GM19452 (cell line): ENCODE measurements around the gene CNTN5.
"Not testable (repeated sequence)": the region's sequence is repeated elsewhere in the genome, so short reads cannot be mapped to it uniquely, and the experiment has no call there.

ENCODE experiments used
- ATAC-seq: cut with Tn5 transposase; IDR thresholded peaks from one replicate; pipeline ENCODE4 v1.9.1; 2021; ENCODE audit not compliant: unreplicated experiment

The CNTN5 gene

GRCh38 chr11:100274466-100274865, 1253.7 kb downstream of the CNTN5 start:
- ATAC-seq: not testable (repeated sequence)

DNA sequence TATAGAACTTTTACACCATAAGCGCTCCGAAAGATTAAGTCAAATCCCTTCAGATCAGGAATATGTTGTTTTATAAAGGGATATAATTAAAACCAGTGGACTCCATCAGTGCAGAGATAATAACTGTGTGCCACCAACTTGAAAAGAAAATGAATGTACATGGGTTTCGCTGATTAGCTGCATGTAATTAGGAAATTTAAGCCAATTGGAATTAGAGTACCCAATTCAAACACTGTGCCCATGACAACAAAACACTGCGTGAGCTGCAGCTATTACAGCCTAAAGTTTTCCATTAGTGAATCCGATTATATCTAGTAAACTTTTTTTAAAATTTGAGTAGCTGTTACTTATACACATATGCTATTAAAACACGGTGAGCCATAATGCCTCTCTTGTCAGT, 1274.0 kb downstream of the CNTN5 start:
- no peak for ATAC-seq

- ATAC-seq: no peak
Observed at GRCh38 chr11:100296051-100296679, 1275.4 kb downstream of the CNTN5 start.

- ATAC-seq: no peak
Observed at GRCh38 chr11:100297516-100297915, 1276.8 kb downstream of the CNTN5 start.

DNA sequence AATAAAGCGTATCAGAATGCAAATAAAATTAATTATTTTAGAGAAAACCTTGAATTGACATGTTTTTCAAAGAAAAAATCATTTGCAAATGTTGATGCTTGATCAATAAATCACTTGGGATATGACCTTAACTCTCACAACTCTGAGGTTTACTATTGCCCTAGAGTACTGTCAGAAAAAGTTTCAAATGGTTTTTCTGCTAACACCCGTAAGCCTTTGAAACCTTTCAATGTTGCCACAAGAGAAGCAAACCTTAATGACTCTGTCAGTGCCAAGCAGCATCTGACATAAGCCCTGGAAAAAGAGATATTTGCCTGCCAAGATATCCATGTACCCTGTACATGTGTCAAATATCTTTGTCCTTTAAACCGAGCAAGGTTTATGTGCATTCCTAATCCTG, 1282.1 kb downstream of the CNTN5 start:
- ATAC-seq: no peak

GRCh38 chr11:100303897-100304296, 1283.1 kb downstream of the CNTN5 start:
- ATAC-seq: no peak

- no peak for ATAC-seq
Observed at GRCh38 chr11:100308202-100308601, 1287.5 kb downstream of the CNTN5 start.

DNA sequence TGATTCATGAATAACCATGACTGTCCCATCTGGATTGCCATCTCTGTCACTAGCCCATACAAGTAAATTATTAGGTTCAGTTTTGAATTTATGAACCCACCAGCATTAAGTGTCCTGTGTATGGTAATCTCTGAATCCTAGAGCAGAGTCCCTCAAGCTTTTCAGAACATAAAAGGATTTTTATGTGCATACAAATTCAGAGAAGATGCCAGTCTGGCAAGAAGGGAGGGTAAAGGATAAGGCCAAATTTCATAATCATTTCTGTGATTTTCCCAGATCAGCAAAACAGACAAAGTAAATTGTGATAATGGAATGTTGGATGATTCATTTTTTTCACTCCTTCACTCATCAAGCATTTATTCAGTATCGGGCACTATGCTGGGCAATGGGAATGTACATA, 1295.2 kb downstream of the CNTN5 start:
- ATAC-seq: no peak

GRCh38 chr11:100316952-100317351, 1296.2 kb downstream of the CNTN5 start:
- no peak for ATAC-seq

- no peak for ATAC-seq
Observed at GRCh38 chr11:100319691-100320090, 1298.9 kb downstream of the CNTN5 start.

DNA sequence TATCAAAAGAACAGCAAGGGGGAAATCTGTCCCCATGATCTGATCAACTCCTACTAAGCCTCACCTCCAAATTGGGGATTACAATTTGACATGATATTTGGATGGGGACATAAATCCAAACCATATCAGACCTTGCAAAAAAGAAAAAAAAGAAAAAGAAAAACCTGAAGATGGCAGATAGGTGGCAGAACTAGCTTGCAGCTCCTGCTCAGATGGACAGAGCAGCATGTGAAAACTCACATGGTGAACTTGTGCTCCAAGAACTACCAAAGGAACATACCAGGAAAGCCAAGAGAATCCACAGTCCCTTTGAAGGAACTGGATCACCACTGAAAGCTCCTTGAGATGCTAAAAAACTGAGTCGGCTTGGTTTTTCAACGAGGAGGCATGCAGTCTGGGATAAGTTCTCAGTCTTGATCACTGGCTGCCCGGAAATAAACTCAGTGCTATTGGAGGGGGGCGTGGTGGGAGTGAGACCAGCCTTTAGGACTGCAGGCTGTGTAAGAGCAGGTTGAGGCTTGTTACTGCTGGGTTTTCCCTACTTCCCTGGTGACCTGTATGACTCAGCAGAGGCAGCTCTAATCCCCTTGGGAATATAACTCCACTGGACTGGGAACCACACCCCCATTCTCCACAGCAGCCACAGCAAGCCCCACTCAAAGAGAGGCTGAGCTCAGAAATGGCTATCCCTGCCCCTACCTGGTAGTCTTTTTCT, 1308.0 kb downstream of the CNTN5 start:
- no peak for ATAC-seq

DNA sequence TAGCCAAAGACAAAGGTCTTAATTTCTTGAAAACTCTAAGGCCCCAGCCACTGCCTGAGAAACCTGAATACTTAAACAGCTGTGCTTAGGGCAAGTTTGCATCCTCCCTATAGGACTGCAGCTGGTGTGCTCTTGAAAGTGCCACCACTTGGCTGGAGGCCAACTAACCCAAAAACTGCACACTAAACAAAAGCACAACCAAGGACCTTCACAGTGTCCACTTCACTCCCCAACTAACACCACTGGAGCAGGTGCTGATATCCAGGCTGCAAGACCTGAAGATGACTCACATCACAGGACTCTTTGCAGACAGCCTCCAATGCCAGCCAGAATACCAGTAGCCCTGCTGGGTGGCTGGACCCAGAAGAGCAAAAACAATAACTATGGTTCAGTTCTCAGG, 1308.6 kb downstream of the CNTN5 start:
- ATAC-seq: no peak

DNA sequence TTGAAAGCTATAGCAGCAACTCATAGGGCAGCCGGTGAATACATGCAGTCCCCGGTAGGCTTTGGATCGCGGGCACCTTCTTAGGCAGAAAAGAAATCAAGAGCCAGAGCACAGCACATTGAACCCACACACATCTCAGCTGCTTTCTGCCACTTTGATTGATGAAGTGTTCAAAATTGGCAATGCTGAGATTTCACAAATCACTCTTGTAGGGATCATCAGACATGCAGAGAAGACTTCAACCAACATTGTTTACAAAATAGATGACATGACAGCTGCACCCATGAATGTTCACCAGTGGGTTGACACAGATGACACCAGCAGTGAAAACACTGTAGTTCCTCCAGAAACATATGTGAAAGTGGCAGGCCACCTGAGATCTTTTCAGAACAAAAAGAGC, 1316.1 kb downstream of the CNTN5 start:
- ATAC-seq: no peak

- no peak for ATAC-seq
Observed at GRCh38 chr11:100338144-100338840, 1317.5 kb downstream of the CNTN5 start.

GRCh38 chr11:100340466-100341319, 1319.9 kb downstream of the CNTN5 start:
- ATAC-seq: no peak

DNA sequence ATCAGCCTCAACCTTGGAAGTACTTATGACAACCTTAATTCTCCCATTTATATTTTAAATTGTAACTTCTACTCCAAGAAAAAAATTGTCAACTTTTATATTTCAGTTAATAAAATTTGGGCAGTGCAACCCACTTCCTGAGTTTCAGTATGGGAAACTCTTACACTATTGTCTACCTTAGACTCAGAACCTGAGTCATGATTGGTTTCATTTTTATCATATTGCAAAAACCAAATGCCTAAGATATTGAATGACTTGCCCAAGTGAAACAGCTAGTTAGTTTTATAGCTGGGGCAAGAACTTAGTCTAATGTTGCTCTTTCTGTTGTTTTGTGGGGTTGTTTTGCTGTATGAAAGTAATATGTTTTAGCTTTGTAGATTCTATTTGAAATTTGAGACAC, 1332.3 kb downstream of the CNTN5 start:
- no peak for ATAC-seq

- no peak for ATAC-seq
Observed at GRCh38 chr11:100354736-100355135, 1334.0 kb downstream of the CNTN5 start.

- no peak for ATAC-seq
Observed at GRCh38 chr11:100356035-100356434, 1335.3 kb downstream of the CNTN5 start.

DNA sequence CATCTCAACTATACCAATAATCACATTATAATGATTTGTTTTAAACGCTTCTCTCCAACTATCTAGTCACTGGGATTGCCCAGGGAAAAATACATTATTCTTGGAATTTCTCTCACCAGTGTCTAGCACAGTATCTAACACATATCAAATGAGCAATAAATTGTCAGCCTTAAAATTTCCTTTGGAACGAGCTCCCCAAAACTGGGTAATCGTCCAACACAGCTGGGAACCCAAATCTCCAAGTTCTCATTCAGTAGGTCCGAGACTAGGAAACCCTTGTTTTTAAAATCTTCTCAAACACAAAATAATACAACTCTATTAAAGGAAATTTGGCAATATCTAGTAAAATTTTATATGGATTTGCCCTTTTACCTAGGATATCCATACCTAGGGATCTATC, 1338.5 kb downstream of the CNTN5 start:
- no peak for ATAC-seq

GRCh38 chr11:100367892-100368291, 1347.1 kb downstream of the CNTN5 start:
- no peak for ATAC-seq

DNA sequence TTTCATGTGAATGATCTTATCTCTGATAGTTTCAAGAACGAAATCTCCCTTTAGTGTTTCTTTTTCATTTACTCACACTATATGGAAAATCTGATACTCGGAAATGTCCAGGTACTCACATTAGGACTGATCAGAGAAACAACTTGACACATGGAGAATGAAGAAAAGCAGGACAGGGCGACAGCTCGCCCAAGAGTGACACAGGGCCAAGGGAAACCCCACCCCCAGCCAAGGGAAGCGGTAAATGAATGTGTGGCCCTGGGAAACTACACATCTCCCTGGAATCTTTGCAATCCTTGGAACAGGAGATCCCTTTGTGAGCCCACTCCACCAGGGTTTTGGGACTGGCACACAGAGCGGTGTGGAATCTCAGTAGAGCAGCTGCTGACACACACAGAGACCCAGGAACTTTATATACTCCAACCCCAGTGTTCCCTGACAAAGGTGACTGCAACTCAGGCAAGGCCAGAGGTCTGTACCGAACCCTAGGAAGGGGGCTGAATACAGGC, 1362.7 kb downstream of the CNTN5 start:
- no peak for ATAC-seq
